Smooth muscle cell (in vitro differentiated cells): ENCODE data around the gene AFDN. TPM values are rescaled to one million over a fixed set of nuclear protein-coding genes. Genes with fewer than 3 reads are reported as not detected.
A peak's percentile ranks its signal among the peaks of the same experiment; 100 is the strongest.

Experiments used
- DNase-seq: peaks from one replicate; lab custom pipeline; 2025; ENCODE audit not compliant: unreplicated experiment; lab: John Stamatoyannopoulos, UW
- H2AFZ ChIP-seq: fragments of 200-600 bp; sonication (generic); 2 replicates; pipeline ENCODE4 v1.6.0; 2016; ENCODE audit warnings: antibody characterized with exemption, low read depth, mild to moderate bottlenecking
- H3F3A ChIP-seq: fragments of 200-600 bp; sonication (generic); 2 replicates; pipeline ENCODE4 v1.6.0; 2017; ENCODE audit warnings: antibody characterized with exemption, low read depth
- H3K27ac ChIP-seq: fragments of 200-600 bp; sonication (generic); 2 replicates; pipeline ENCODE4 v1.5.1; 2016; ENCODE audit warnings: low read depth, mild to moderate bottlenecking
- H3K27me3 ChIP-seq: fragments of 200-600 bp; sonication (generic); 2 replicates; pipeline ENCODE4 v1.6.1; 2016; ENCODE audit warnings: low read depth, mild to moderate bottlenecking
- H3K36me3 ChIP-seq: fragments of 200-600 bp; sonication (generic); 2 replicates; pipeline ENCODE4 v1.5.1; 2016; ENCODE audit warnings: low read depth
- H3K4me1 ChIP-seq: fragments of 200-600 bp; sonication (generic); 2 replicates; pipeline ENCODE4 v1.5.1; 2016; ENCODE audit warnings: low read depth
- H3K4me2 ChIP-seq: fragments of 200-600 bp; sonication (generic); 2 replicates; pipeline ENCODE4 v1.6.0; 2016; ENCODE audit warnings: mild to moderate bottlenecking
- H3K4me3 ChIP-seq: fragments of 200-600 bp; sonication (generic); 2 replicates; pipeline ENCODE4 v1.5.1; 2016; ENCODE audit warnings: mild to moderate bottlenecking
- H3K79me2 ChIP-seq: fragments of 200-600 bp; sonication (generic); 2 replicates; pipeline ENCODE4 v1.6.0; 2016; ENCODE audit warnings: low read depth, mild to moderate bottlenecking
- H3K9ac ChIP-seq: fragments of 200-600 bp; sonication (generic); 2 replicates; pipeline ENCODE4 v1.6.0; 2016; ENCODE audit warnings: low read depth
- H3K9me3 ChIP-seq: fragments of 200-600 bp; sonication (generic); replicated peaks from 2 replicates; pipeline ENCODE4 v1.5.1; 2016; ENCODE audit warnings: low read depth
- H4K20me1 ChIP-seq: fragments of 200-600 bp; sonication (generic); 2 replicates; pipeline ENCODE4 v1.6.0; 2016; ENCODE audit warnings: low read depth
- CTCF ChIP-seq: fragments of 200-600 bp; sonication (generic); IDR thresholded peaks from 2 replicates; pipeline ENCODE4 v1.5.1; 2017; ENCODE audit warnings: borderline replicate concordance, mild to moderate bottlenecking, antibody characterized with exemption; ENCODE audit not compliant: insufficient read depth, poor library complexity, severe bottlenecking
- WGBS: methylation state at CpG from one replicate; pipeline ENCODE4 v1.1.7; 2016; ENCODE audit warnings: low lambda C conversion rate; 5-methylcytosine and 5-hydroxymethylcytosine counted together
- polyA plus RNA-seq: library from polyadenylated mRNA; unstranded; fragments of >200 nt; fragmentation: Nextera tagmentation; extraction: Ambion mirVana; gene quantifications from 2 replicates; pipeline ENCODE4 v1.2.1, GENCODE V29; 2016
- total RNA-seq: library from RNA; depleted of rRNA; stranded (reverse); fragments of >200 nt; gene quantifications from 2 replicates; pipeline ENCODE4 v1.2.3, GENCODE V29; 2014

Gene AFDN
- total and polyA plus RNA-seq, 2 experiments from 2014 or later = 52.3 to 98.8 TPM

GRCh38 chr6:167798453-167798852 lies 28.3 kb upstream of the AFDN start:
- peak overlapping the region; percentile 29 for H3K4me2 ChIP-seq
- no peaks in the 10 kb centered on the region for H3K4me1 ChIP-seq
- no peaks in the 10 kb centered on the region for H3F3A ChIP-seq
- WGBS = 37% methylated on average over 12 of the region's 12 CpGs
- H3K79me2 ChIP-seq = no peaks in the 10 kb centered on the region
- no peak for TF ChIP-seq CTCF
- no peak overlapping the region for H3K9ac ChIP-seq
- no peaks in the 10 kb centered on the region for H4K20me1 ChIP-seq
- no peaks in the 10 kb centered on the region for H3K27me3 ChIP-seq
- H2AFZ ChIP-seq = peak overlapping the region; percentile 41
- no peak overlapping the region for H3K4me3 ChIP-seq
- H3K9me3 ChIP-seq = no peaks in the 10 kb centered on the region
- DNase-seq = no peak
- no peaks in the 10 kb centered on the region for H3K36me3 ChIP-seq
- no peak overlapping the region for H3K27ac ChIP-seq

GRCh38 chr6:167799033-167799821 lies 27.5 kb upstream of the AFDN start:
- 71% methylated on average over 22 of the region's 23 CpGs for WGBS
- no peak for TF ChIP-seq CTCF
- no peaks in the 10 kb centered on the region for H3K79me2 ChIP-seq
- no peak overlapping the region for H2AFZ ChIP-seq
- no peaks in the 10 kb centered on the region for H3K36me3 ChIP-seq
- no peaks in the 10 kb centered on the region for H3K4me1 ChIP-seq
- no peak overlapping the region for H3K9ac ChIP-seq
- no peak overlapping the region for H3K27ac ChIP-seq
- no peak for DNase-seq
- no peaks in the 10 kb centered on the region for H4K20me1 ChIP-seq
- no peaks in the 10 kb centered on the region for H3F3A ChIP-seq
- H3K27me3 ChIP-seq = no peaks in the 10 kb centered on the region
- H3K4me3 ChIP-seq = no peak overlapping the region
- H3K4me2 ChIP-seq = no peak overlapping the region
- H3K9me3 ChIP-seq = no peaks in the 10 kb centered on the region

- H4K20me1 ChIP-seq = no peaks in the 10 kb centered on the region
- H2AFZ ChIP-seq = no peak overlapping the region
- no peaks in the 10 kb centered on the region for H3K4me1 ChIP-seq
- no peak overlapping the region for H3K9ac ChIP-seq
- H3K27me3 ChIP-seq = no peaks in the 10 kb centered on the region
- H3K4me2 ChIP-seq = no peak overlapping the region
- no peaks in the 10 kb centered on the region for H3K9me3 ChIP-seq
- WGBS = 82% methylated on average over 6 of the region's 6 CpGs
- no peak overlapping the region for H3K27ac ChIP-seq
- DNase-seq = no peak
- no peak for TF ChIP-seq CTCF
- no peaks in the 10 kb centered on the region for H3K79me2 ChIP-seq
- H3K36me3 ChIP-seq = no peaks in the 10 kb centered on the region
- no peaks in the 10 kb centered on the region for H3F3A ChIP-seq
- no peak overlapping the region for H3K4me3 ChIP-seq
These were observed 26.2 kb upstream of the AFDN start for GRCh38 chr6:167800549-167800948.

GRCh38 chr6:167801263-167801662 lies 25.4 kb upstream of the AFDN start:
- WGBS = 100% methylated on average over 1 of the region's 1 CpG

More at GRCh38 chr6:167801263-167801662, 25.4 kb upstream of the AFDN start:
- Histone ChIP-seq H3K79me2 (no peaks in the 10 kb centered on the region), H3K36me3 (no peaks in the 10 kb centered on the region), H2AFZ (no peak overlapping the region), H3K27me3 (no peaks in the 10 kb centered on the region), H4K20me1 (no peaks in the 10 kb centered on the region), H3K4me2 (no peak overlapping the region), H3K9me3 (no peaks in the 10 kb centered on the region), H3K4me1 (no peaks in the 10 kb centered on the region), H3K9ac (no peak overlapping the region), H3F3A (no peaks in the 10 kb centered on the region), H3K27ac (no peak overlapping the region), H3K4me3 (no peak overlapping the region)
- no peak for DNase-seq
- TF ChIP-seq CTCF = no peak
